ENCODE data around the gene BOC. TPM values are rescaled to one million over a fixed set of nuclear protein-coding genes. Genes with fewer than 3 reads are reported as not detected.

Gene BOC
- total and polyA plus RNA-seq, 2 of the 13 experiments (the other 11 are each of a cell fraction or from before 2014, with no cell fraction given), result 0.04 TPM; not detected in 1

GRCh38 chr3:113194823-113195401 is 16.4 kb upstream of the BOC start:
- Histone ChIP-seq H3K27ac (ENCODE audit: extremely low read length, insufficient read depth, low read length) (no peak overlapping the region), H3K79me2 (ENCODE audit: insufficient read depth, low read length) (no peaks in the 10 kb centered on the region), H3K4me3 (replicated peaks in 1 of 3; ENCODE audit: insufficient read depth in 1 of 3, low read depth in 2 of 3, low read length in 3 of 3) (no peak overlapping the region), H4K20me1 (ENCODE audit: insufficient read depth, low read length) (no peaks in the 10 kb centered on the region), H3K27me3 (ENCODE audit: control insufficient read depth in 1 of 2, insufficient read depth in 2 of 2, low read length in 2 of 2) (no peaks in the 10 kb centered on the region; a peak in 1 of 5 replicates), H3K4me1 (ENCODE audit: insufficient read depth, low read length) (no peaks in the 10 kb centered on the region), H3K4me2 (ENCODE audit: low read depth, low read length) (no peak overlapping the region), H3K36me3 (replicated peaks in 1 of 2; ENCODE audit: control insufficient read depth in 1 of 2, insufficient read depth in 2 of 2, low read length in 2 of 2) (no peaks in the 10 kb centered on the region), H2AFZ (ENCODE audit: low read length) (no peak overlapping the region), H3K9me3 (ENCODE audit: low read length) (no peaks in the 10 kb centered on the region), H3K9ac (ENCODE audit: insufficient read depth, low read depth, low read length) (no peak overlapping the region)
- ATAC-seq (no peak), DNase-seq (ENCODE audit: low spot score) (no peak), FAIRE-seq (no peak)
- in situ Hi-C loops (cut with HindIII; ENCODE audit: extremely low pct_ligation_motif_present, low pct_unique_long_range_greater_than_20kb) (no loop called here), intact Hi-C loops (cut with micrococcal nuclease; ENCODE audit: unreplicated experiment) (no loop called here)
- no TSS peak for BruUV-seq (replicated peaks)
- POLR2A ChIA-PET, result no interaction called here
- TF ChIP-seq CCDC6 (CRISPR knock-in tag; IDR thresholded peaks at IDR 0.05) (no peak), ZNF34 (CRISPR knock-in tag; IDR thresholded peaks at IDR 0.05; ENCODE audit: borderline replicate concordance) (no peak), RFXANK (CRISPR knock-in tag; IDR thresholded peaks at IDR 0.05) (no peak)
- WGBS (ENCODE audit: low lambda C conversion rate), result 0% methylated on average over 2 of the region's 4 CpGs
- CTCF ChIA-PET (ENCODE audit: low intra/inter-chr PET ratio, low total read pairs), result no interaction called here

GRCh38 chr3:113200351-113200750 is 11.0 kb upstream of the BOC start:
- no TSS peak for BruUV-seq (replicated peaks)
- no peak overlapping the region for H3K4me2 ChIP-seq (ENCODE audit: low read depth, low read length)
- CTCF ChIA-PET (ENCODE audit: low intra/inter-chr PET ratio, low total read pairs), result no interaction called here
- intact Hi-C loops (cut with micrococcal nuclease; ENCODE audit: unreplicated experiment) (no loop called here), in situ Hi-C loops (cut with HindIII; ENCODE audit: extremely low pct_ligation_motif_present, low pct_unique_long_range_greater_than_20kb) (no loop called here)
- POLR2A ChIA-PET, result no interaction called here
- DNase-seq (ENCODE audit: low spot score) (no peak), FAIRE-seq (no peak), ATAC-seq (no peak)
- H3K27ac ChIP-seq (ENCODE audit: extremely low read length, insufficient read depth, low read length), result no peak overlapping the region
- H3K4me1 ChIP-seq (ENCODE audit: insufficient read depth, low read length), result no peaks in the 10 kb centered on the region
- no peak overlapping the region for H3K9ac ChIP-seq (ENCODE audit: insufficient read depth, low read depth, low read length)
- no peak overlapping the region for H2AFZ ChIP-seq (ENCODE audit: low read length)
- no peaks in the 10 kb centered on the region for H4K20me1 ChIP-seq (ENCODE audit: insufficient read depth, low read length)
- no peaks in the 10 kb centered on the region for H3K9me3 ChIP-seq (ENCODE audit: low read length)
- TF ChIP-seq FOXO4 (CRISPR knock-in tag; conservative IDR thresholded peaks at IDR 0.05) (no peak), RNF2 (conservative IDR thresholded peaks at IDR 0.05; ENCODE audit: low read depth) (no peak), SOX6 (IDR thresholded peaks at IDR 0.05) (no peak), SOX6 (CRISPR knock-in tag; IDR thresholded peaks at IDR 0.05) (no peak)
- no peaks in the 10 kb centered on the region for H3K36me3 ChIP-seq (replicated peaks in 1 of 2; ENCODE audit: control insufficient read depth in 1 of 2, insufficient read depth in 2 of 2, low read length in 2 of 2)
- H3K27me3 ChIP-seq (ENCODE audit: control insufficient read depth in 1 of 2, insufficient read depth in 2 of 2, low read length in 2 of 2), result peaks cover 0 to 5% of the 10 kb centered on the region in 2 experiments; a peak in 2 of 5 replicates
- H3K79me2 ChIP-seq (ENCODE audit: insufficient read depth, low read length), result no peaks in the 10 kb centered on the region
- no peak overlapping the region for H3K4me3 ChIP-seq (replicated peaks in 1 of 3; ENCODE audit: insufficient read depth in 1 of 3, low read depth in 2 of 3, low read length in 3 of 3)

Measured in HepG2 (cell line).